ENCODE data around the gene MCUB.

Gene MCUB

DNA sequence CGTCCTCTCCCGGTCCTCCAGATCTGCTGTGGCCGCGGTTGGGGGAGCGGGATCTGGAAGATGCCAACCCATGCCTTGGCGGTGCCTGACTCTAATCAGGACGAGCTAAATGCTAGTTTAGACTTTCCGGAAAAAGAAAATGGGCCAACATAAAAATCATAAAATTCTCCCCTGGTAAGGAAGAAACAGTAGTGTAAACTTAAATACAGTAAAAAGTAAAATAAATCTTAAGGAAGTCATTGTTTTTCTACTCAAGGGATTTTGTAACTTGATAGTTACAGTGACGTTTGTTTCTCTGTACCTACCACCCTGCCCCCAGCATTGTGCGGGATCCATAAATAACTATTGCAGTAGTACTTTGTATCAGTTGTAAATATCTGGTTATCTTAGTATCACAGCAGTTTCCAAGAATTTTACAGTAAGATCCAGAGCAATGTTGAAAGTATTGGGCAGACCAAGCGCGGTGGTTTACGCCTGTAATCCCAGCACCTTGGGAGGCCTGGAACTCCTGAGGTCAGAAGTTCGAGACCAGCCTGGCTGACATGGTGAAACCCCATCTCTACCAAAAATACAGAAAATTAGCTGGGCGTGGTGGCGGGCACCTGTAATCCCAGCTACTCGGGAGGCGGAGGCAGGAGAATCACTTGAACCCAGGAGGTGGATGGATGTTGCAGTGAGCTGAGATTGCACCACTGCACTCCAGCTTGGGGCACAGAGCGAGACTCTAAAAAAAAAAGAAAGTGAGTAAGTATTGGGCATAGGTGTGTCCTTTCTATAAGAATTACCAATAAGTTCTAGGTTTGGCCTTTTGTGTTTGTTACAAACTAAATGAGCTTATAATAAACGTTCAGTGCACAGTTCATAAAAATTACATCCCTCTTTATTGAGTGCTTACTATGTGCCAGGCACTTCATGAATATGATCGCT is 170.8 kb downstream of the MCUB start:
- POLR2A ChIA-PET = interaction anchor here (0.6 to 1.5 kb wide), 2 partner anchors 27 to 84 kb away, joined by 3 to 6 read pairs; partner anchors contain the start of gene CASP6
- Histone ChIP-seq H3K4me3 (ENCODE audit: low read depth, low read length) (peak overlapping the region; percentile 57), H3K36me3 (ENCODE audit: control insufficient read depth in 2 of 2, insufficient read depth in 1 of 2, low read length in 2 of 2) (peaks cover 0 to 7% of the 10 kb centered on the region in 2 experiments; a peak in 1 of 3 replicates), H3K9me3 (ENCODE audit: control insufficient read depth, insufficient read depth, low read depth, low read length) (no peaks in the 10 kb centered on the region), H3K4me1 (ENCODE audit: control insufficient read depth, insufficient read depth, low read length) (no peaks in the 10 kb centered on the region), H3K27ac (ENCODE audit: extremely low read depth, low read depth, low read length) (no peak overlapping the region; the same call in 1 of the 2 replicates)
- CTCF ChIA-PET = interaction anchor here (0.5 kb wide), 1 partner anchor 31 kb away, joined by 5 read pairs; no protein-coding TSS in a partner anchor
- TF ChIP-seq IKZF3 (tag by site-specific recombination; IDR thresholded peaks at IDR 0.05) = 0 out of 2 replicates have a peak, but pooled peaks have one; percentile 39
- TF ChIP-seq ZEB2 (tag by site-specific recombination; IDR thresholded peaks at IDR 0.05) = 0 out of 2 replicates have a peak, but pooled peaks have one; percentile 20
- no peak for TF ChIP-seq TRIM28 (IDR thresholded peaks at IDR 0.05; ENCODE audit: borderline replicate concordance, low read length)
- TF ChIP-seq, protein P1, sequence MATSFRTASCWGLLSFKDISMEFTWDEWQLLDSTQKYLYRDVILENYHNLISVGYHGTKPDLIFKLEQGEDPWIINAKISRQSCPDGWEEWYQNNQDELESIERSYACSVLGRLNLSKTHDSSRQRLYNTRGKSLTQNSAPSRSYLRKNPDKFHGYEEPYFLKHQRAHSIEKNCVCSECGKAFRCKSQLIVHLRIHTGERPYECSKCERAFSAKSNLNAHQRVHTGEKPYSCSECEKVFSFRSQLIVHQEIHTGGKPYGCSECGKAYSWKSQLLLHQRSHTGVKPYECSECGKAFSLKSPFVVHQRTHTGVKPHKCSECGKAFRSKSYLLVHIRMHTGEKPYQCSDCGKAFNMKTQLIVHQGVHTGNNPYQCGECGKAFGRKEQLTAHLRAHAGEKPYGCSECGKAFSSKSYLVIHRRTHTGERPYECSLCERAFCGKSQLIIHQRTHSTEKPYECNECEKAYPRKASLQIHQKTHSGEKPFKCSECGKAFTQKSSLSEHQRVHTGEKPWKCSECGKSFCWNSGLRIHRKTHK (tag by site-specific recombination; IDR thresholded peaks at IDR 0.05) = no peak
- TF ChIP-seq ZNF677 (tag by site-specific recombination; IDR thresholded peaks at IDR 0.05) = no peak
- peak; percentile 89 for TF ChIP-seq ZNF600 (tag by site-specific recombination; IDR thresholded peaks at IDR 0.05)
- no peak for TF ChIP-seq ZFHX2 (tag by site-specific recombination; conservative IDR thresholded peaks at IDR 0.05)
- TF ChIP-seq ZNF335 (tag by site-specific recombination; conservative IDR thresholded peaks at IDR 0.05) = peak; percentile 92
- TF ChIP-seq REPIN1 (tag by site-specific recombination; IDR thresholded peaks at IDR 0.05; ENCODE audit: low read depth) = no peak
- TF ChIP-seq, protein P2, sequence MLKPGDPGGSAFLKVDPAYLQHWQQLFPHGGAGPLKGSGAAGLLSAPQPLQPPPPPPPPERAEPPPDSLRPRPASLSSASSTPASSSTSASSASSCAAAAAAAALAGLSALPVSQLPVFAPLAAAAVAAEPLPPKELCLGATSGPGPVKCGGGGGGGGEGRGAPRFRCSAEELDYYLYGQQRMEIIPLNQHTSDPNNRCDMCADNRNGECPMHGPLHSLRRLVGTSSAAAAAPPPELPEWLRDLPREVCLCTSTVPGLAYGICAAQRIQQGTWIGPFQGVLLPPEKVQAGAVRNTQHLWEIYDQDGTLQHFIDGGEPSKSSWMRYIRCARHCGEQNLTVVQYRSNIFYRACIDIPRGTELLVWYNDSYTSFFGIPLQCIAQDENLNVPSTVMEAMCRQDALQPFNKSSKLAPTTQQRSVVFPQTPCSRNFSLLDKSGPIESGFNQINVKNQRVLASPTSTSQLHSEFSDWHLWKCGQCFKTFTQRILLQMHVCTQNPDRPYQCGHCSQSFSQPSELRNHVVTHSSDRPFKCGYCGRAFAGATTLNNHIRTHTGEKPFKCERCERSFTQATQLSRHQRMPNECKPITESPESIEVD (tag by site-specific recombination; IDR thresholded peaks at IDR 0.05) = peak; percentile 32; the same call in 1 of the 2 replicates
- TF ChIP-seq, protein P3, sequence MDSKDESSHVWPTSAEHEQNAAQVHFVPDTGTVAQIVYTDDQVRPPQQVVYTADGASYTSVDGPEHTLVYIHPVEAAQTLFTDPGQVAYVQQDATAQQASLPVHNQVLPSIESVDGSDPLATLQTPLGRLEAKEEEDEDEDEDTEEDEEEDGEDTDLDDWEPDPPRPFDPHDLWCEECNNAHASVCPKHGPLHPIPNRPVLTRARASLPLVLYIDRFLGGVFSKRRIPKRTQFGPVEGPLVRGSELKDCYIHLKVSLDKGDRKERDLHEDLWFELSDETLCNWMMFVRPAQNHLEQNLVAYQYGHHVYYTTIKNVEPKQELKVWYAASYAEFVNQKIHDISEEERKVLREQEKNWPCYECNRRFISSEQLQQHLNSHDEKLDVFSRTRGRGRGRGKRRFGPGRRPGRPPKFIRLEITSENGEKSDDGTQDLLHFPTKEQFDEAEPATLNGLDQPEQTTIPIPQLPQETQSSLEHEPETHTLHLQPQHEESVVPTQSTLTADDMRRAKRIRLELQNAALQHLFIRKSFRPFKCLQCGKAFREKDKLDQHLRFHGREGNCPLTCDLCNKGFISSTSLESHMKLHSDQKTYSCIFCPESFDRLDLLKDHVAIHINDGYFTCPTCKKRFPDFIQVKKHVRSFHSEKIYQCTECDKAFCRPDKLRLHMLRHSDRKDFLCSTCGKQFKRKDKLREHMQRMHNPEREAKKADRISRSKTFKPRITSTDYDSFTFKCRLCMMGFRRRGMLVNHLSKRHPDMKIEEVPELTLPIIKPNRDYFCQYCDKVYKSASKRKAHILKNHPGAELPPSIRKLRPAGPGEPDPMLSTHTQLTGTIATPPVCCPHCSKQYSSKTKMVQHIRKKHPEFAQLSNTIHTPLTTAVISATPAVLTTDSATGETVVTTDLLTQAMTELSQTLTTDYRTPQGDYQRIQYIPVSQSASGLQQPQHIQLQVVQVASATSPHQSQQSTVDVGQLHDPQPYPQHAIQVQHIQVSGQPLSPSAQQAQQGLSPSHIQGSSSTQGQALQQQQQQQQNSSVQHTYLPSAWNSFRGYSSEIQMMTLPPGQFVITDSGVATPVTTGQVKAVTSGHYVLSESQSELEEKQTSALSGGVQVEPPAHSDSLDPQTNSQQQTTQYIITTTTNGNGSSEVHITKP (tag by site-specific recombination; IDR thresholded peaks at IDR 0.05) = peak; percentile 80

DNA sequence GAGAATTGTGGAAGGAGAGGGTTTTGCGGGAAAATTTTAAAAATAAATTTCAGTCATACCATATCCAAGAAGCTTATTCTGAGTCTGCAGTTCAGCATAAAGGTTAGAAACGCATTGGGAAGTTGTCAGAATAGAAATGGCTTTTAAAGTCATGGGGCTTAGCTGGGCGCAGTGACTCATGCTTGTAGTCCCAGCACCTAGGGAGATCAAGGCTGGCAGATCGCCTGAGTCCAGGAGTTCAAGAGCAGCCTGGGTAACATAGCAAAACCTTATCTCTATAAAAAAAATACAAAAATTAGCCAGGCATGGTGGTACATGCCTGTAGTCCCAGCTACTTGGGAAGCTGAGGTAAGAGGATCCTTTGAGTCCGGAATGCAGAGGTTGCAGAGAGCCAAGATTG is 173.7 kb downstream of the MCUB start:
- H3K9me3 ChIP-seq (ENCODE audit: control insufficient read depth, insufficient read depth, low read depth, low read length) = no peaks in the 10 kb centered on the region
- H3K4me3 ChIP-seq (ENCODE audit: low read depth, low read length) = no peak overlapping the region
- H3K36me3 ChIP-seq (ENCODE audit: control insufficient read depth in 2 of 2, insufficient read depth in 1 of 2, low read length in 2 of 2) = no peaks in the 10 kb centered on the region
- H3K27ac ChIP-seq (ENCODE audit: extremely low read depth, low read depth, low read length) = no peak overlapping the region
- no peaks in the 10 kb centered on the region for H3K4me1 ChIP-seq (ENCODE audit: control insufficient read depth, insufficient read depth, low read length)
- ChIA-PET POLR2A (no interaction called here), CTCF (no interaction called here)
- TF ChIP-seq ZNF830 (tag by site-specific recombination; IDR thresholded peaks at IDR 0.05; ENCODE audit: low read depth) (no peak), ZNF214 (tag by site-specific recombination; IDR thresholded peaks at IDR 0.05; ENCODE audit: borderline replicate concordance) (no peak), ZNF404 (tag by site-specific recombination; IDR thresholded peaks at IDR 0.05) (no peak), ZNF274 (IDR thresholded peaks at IDR 0.05; ENCODE audit: low read length) (no peak), ZNF274 (tag by site-specific recombination; IDR thresholded peaks at IDR 0.05; ENCODE audit: borderline replicate concordance) (no peak), ZSCAN16 (tag by site-specific recombination; IDR thresholded peaks at IDR 0.05) (no peak), SCRT2 (tag by site-specific recombination; IDR thresholded peaks at IDR 0.05) (no peak), MEIS1 (CRISPR knock-in tag; IDR thresholded peaks at IDR 0.05; ENCODE audit: borderline replicate concordance) (no peak), ZNF473 (tag by site-specific recombination; IDR thresholded peaks at IDR 0.05) (no peak)
- TF ChIP-seq, protein P4, sequence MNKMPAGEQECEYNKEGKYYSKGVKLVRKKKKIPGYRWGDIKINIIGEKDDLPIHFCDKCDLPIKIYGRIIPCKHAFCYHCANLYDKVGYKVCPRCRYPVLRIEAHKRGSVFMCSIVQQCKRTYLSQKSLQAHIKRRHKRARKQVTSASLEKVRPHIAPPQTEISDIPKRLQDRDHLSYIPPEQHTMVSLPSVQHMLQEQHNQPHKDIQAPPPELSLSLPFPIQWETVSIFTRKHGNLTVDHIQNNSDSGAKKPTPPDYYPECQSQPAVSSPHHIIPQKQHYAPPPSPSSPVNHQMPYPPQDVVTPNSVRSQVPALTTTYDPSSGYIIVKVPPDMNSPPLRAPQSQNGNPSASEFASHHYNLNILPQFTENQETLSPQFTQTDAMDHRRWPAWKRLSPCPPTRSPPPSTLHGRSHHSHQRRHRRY (tag by site-specific recombination; IDR thresholded peaks at IDR 0.05) = no peak
- TF ChIP-seq, protein P5, sequence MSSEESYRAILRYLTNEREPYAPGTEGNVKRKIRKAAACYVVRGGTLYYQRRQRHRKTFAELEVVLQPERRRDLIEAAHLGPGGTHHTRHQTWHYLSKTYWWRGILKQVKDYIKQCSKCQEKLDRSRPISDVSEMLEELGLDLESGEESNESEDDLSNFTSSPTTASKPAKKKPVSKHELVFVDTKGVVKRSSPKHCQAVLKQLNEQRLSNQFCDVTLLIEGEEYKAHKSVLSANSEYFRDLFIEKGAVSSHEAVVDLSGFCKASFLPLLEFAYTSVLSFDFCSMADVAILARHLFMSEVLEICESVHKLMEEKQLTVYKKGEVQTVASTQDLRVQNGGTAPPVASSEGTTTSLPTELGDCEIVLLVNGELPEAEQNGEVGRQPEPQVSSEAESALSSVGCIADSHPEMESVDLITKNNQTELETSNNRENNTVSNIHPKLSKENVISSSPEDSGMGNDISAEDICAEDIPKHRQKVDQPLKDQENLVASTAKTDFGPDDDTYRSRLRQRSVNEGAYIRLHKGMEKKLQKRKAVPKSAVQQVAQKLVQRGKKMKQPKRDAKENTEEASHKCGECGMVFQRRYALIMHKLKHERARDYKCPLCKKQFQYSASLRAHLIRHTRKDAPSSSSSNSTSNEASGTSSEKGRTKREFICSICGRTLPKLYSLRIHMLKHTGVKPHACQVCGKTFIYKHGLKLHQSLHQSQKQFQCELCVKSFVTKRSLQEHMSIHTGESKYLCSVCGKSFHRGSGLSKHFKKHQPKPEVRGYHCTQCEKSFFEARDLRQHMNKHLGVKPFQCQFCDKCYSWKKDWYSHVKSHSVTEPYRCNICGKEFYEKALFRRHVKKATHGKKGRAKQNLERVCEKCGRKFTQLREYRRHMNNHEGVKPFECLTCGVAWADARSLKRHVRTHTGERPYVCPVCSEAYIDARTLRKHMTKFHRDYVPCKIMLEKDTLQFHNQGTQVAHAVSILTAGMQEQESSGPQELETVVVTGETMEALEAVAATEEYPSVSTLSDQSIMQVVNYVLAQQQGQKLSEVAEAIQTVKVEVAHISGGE (tag by site-specific recombination; conservative IDR thresholded peaks at IDR 0.05; ENCODE audit: low read depth) = no peak
